Stimulated activated CD4-positive, alpha-beta T cell treated with anti-CD3 and anti-CD28 coated beads, Interleukin-4, amount 100 ng/mL, for 24 hours (primary cell): ENCODE measurements around the gene TRPT1.

ENCODE experiments used
- DNase-seq: peaks from one replicate; pipeline ENCODE4 v3.0.0-alpha.2; 2020

The TRPT1 gene

DNA sequence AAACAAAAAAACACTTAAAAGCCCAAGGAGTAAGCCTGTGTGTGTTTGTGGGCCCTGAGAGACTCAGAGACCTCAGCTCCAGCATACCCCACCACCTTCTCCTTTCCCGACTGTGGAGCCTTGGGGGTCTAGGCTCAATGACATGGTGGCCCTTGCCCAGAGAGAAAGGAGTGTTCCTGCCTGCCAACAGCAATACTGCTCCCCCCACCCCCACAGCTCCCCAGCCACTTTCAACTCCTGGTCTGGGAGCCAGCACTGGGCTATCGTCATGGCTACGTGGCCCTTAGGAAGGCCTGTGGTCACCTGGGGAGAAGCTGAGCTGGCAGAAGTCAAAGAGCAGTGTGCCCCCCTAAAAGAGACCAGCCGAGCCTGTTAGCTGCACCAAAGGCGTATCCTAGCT lies 18.1 kb upstream of the TRPT1 start:
- DNase-seq: no peak

DNA sequence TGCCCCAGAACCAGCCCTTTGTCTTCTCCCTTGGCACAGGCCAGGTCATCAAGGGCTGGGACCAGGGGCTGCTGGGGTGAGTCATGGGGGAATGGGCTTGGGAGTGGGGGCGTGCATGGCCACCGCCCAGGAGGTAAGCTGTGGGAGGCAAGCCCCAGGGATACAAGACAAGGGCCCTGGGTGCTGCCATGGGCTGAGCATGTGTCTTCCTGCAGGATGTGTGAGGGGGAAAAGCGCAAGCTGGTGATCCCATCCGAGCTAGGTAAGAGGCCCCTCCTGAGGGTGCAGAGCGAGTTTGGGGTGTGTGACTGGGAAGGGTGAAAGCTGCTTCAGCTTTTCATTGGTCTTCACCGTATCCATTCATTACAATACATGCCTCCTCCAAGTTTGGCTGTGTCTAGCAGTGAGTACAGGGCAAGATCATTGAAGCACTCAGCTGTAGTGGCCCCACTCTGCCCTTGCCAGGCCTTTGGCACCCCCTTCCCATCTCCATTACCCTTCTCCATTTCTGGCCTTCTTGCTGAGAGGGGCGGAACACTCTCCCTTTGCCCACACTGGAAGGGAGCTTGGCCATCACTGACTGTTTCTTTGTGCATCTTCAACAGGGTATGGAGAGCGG lies 17.4 kb upstream of the TRPT1 start:
- DNase-seq: no peak

DNA sequence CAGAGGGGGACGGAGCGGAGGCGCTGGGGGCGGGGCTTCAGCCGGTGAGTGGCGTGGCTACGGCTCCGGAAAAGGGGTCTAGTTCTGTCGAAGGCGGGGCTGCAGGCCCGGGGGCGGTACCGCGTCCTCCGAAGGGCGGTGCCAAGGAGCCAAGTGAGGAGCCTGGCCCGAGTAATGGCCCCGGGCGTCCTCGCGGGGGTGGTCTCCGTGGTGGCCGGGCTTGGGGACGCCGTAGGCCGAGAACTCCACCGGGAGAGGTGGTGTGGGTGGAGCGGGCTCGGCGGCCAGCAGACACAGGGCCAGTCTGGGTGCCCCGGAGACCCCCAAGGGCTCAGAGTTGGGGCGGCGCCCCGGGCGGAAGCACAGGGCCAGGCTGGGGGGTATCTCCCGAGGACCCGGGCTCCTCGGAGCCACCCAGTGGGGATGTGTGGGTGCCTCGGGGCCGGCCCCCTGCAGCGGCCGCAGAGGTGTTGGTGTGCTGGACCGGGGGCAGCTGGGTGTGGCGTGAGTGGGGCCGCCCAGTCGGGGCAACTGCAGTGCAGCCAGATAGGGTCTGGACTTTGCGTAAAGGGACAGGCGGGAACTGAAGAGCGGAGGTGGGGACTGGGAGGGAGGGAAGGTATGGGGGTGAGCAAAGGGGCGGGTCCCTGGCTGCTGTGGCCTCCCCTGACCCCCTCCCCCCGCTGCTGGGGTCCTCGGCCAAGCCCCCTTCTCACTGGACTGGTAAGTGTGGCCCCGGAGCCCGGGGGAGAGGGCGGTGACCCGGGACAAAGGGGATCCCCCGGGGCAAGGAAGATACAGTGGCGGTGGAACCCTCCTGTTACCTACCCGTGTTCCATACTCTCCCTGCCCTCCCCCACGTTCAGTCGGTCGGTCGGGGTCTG lies 15.7 kb upstream of the TRPT1 start:
- DNase-seq: no peak

DNA sequence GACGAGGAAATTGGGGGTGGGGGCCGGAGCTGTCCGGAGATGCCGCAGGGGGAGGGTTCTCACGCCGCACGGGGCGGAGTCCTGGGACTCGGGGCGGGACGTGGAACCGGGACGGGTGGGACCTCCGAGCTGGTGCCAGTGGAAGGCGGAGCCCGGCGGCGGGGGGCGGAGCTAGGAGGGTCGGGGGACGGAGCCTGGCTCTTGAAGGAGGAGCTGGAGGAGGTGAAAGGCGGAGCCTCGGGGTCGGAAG lies 15.2 kb upstream of the TRPT1 start:
- DNase-seq: peak; percentile 100

DNA sequence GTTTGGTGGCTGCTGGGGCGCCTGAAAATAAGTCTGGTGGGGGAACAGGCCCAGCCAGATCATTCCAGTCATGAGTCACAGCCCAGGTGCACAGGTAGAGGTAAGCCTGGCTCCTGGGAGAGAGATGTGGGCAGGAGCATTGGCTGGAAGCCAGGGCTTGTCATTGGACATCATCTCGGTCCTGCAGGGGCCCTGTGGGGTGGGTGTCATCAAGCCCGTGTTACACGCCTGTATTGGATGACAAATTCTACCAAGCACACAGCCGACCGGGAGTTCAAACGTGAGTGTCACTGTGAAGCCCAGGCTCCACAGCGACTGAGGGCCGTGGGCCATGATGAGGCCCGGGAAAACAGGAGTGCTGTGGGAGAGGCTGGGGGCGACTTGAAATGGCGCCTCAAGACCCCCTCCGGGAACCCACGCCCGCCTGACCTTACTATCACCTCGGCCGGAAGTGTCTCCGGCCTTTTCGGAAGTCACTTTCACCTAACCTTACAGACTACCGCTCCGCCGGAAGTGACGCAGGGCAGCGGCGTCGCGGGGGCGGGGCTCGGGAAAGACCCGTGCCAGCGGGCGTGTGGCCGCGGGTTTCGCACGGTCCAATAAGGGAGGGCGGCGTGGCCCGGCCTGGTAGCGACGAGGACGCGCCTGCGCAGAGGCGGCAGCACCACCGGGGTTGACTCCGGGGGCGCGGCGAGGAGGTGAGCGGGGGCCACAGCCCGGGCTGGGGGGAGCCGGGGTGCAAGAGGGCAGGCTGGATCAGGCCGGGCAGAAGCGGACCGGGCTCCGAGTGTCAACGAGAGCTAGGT lies 14.7 kb upstream of the TRPT1 start, which contains the start of gene FKBP2:
Gene FKBP2 (plus strand): TSS at position 661 of the 806 bp plus-strand sequence. CDS start 1,293 bp downstream, outside the sequence.
- peak; percentile 98 for DNase-seq

DNA sequence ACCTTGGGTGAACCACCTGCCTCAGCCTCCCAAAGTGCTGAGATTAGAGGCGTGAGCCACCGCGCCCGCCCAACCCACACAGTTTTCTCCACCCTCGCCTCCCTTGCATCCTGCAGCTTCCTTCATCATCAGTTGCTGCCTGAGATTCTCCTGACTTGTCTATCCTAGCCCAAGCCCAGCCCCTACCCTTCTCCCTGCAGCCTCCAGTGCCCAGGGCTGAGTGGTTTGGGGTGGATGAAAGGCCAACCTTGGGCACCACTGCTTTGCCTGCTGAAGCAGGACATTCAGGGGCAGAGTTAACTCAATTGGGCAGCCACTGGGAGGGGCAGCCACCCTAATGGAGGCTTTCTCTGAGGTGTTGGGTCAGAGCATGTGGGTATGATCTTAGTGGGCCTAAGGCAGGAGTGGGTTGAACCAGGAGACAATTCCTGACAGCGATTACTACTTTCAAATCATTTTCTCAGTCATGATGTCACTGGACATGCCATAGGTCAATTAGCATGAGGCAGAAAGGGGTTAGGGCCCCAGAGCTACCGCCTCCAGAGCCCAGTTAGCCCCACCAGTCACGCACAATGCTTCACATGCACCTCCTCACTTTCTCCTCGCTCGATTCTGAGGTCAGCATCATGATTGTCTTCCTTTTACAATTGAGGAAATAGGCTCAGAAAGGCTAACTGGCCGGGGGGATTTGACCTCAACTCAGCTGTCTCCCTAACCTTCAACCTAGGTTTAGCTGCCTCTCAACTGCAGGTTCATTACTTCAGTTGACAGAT lies 13.9 kb upstream of the TRPT1 start:
- no peak for DNase-seq

DNA sequence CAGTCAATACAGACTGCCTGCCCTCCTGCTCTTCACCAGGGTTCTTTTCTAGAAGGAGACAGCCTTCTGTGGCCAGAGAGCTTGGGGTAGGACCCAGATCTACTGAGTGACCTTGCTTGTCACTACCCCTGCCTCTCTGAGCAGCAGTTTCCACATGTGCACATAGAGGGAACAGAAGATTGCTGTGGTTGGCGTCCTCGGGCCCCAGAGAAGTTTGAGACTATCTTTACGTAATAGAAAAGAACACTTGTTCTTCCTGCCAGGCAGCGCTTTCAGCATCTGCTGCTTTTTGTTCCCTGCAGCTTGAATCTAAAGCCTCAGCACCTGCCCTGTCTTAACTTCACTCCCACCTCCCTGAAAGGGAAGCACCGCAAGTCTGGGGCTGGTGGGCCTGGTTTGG lies 13.0 kb upstream of the TRPT1 start:
- DNase-seq: no peak

DNA sequence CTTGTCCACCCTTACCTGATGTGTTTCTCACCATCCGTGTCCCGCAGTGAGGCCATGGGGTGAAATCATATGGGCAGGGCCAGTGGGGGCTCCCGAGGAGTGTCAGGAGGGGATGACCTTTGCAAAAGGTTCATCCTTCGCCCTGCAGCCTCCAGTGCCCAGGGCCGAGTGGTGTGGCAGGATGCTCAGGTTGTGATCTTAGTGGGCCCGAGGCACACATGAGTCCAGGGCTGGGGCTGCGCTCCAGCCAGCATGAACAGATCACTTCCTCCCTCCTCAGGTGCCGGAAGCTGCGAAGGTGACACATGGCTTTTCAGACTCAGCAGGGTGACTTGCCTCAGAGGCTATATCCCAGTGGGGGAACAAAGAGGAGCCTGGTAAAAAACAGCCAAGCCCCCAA lies 12.1 kb upstream of the TRPT1 start:
- DNase-seq: no peak

DNA sequence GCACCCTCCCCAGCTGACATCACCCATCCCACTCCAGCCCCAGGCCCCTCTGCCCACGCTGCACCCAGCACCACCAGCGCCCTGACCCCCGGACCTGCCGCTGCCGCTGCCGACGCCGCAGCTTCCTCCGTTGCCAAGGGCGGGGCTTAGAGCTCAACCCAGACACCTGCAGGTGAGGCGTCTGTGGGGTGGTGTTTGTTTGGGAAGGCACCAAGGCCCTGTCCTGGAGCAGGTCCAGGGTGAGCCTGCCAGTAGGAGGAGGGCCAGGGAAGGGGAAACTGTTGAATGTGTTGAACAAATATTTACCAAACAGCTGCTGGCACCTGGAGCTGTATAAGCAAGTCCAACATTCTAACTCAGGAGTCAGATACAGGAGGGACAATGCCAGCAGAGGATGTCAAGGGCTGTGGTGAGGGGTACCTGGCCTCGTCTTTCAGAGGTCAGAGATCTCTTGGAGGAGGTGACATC lies 11.5 kb upstream of the TRPT1 start:
- no peak for DNase-seq

DNA sequence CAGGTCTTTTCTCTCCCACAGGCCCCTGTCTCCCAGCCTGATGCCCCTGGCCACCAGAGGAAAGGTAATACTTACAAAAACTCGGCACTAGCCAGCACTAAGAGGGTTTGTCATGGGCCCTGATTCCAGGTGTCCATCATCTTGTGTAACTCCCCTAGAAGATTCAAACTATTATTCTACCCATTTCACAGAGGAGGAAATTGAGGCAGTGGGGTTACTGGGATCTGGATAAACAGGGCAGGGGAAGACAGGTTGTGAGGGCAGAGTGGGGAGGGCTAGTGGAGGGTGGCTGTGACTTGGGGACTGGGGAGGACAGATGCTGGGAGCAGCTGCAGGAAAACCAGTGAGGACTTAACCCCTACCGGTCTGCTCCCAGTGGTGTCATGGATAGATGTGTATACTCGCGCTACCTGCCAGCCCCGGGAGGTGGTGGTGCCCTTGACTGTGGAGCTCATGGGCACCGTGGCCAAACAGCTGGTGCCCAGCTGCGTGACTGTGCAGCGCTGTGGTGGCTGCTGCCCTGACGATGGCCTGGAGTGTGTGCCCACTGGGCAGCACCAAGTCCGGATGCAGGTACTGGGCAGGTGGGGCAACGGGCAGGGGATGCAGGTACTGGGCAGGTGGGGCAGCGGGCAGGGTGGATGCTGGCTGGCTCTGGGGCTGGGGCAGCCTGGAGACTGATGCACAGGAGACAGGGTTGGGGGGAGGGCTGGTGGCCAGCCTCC lies 9.6 kb upstream of the TRPT1 start:
- no peak for DNase-seq

DNA sequence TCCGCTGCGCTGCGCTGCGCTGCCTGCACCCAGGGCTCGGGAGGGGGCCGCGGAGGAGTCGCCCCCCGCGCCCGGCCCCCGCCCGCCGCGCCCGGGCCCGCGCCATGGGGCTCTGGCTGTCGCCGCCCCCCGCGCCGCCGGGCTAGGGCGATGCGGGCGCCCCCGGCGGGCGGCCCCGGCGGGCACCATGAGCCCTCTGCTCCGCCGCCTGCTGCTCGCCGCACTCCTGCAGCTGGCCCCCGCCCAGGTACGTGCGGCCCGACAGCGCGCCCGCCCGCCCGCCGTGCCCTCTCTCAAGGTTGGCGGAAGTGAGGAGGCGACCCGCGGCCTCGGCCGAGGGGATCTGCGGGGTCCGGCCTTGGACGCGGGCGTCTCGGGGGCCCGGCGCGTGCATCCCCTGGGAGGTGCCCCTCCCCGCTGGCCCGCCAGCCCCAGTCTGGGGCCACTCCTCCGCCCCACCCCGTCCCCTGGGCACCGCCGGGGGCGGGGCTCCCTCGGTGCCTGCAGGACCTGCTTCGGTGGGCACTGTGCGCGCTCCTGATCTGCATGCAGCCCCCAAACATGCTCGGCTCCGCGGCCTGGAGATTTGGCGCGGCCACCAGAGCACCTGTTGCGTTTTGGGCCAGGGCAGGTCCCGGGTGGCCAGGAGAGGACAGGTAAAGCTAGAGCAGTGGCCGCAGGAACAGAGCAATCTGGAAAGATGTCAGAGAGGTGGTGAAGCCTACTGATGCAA lies 8.8 kb upstream of the TRPT1 start:
- DNase-seq: no peak

DNA sequence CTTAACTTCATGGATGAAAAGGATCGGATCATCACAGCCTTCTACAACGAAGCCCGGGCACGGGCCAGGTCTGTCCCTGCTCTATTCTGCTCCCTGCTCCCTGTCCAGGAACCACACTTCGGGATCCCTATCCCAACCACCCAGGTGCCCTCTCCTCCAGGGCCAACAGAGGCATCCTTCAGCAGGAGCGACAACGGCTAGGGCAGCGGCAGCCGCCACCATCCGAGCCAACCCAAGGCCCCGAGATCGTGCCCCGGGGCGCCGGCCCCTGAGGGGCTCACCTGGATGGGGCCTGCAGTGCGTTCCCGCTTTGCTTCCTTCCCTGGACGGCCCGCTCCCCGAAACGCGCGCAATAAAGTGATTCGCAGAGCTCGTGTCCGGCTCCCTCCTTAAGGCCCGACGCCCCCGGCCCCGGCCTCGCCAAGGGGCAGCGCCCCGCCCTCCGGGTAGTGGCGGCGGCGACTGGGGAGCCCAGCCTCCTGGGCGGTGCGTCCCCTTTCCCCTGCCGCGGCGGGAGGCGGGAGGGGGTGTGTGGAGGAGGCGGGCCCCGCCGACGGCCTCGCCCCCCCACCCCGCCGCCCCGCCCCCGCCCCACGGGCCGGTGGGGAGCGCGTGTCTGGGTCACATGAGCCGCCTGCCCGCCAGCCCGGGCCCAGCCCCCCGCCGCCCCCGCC lies 8.1 kb upstream of the TRPT1 start, which contains the start of gene VEGFB:
Gene VEGFB (plus strand): TSS at position 672 of the 674 bp plus-strand sequence. CDS start 250 bp downstream, outside the sequence.
- DNase-seq: peak; percentile 64

DNA sequence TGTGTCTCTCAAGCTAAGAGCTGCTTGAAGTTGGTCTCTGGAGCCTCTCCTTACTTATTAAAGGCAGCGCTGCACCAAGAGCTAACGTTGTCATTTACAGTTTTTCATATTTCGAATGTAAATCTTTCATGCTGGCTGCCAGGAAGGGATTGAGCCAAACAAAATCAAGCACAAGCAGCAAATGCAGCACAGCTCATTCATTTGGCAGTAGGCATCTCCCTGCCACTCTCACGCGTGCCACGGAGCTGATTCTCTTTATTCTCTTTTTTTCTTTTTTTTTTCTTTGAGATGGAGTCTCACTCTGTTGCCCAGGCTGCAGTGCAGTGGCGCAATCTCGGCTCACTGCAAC lies 7.0 kb upstream of the TRPT1 start:
- DNase-seq: no peak

DNA sequence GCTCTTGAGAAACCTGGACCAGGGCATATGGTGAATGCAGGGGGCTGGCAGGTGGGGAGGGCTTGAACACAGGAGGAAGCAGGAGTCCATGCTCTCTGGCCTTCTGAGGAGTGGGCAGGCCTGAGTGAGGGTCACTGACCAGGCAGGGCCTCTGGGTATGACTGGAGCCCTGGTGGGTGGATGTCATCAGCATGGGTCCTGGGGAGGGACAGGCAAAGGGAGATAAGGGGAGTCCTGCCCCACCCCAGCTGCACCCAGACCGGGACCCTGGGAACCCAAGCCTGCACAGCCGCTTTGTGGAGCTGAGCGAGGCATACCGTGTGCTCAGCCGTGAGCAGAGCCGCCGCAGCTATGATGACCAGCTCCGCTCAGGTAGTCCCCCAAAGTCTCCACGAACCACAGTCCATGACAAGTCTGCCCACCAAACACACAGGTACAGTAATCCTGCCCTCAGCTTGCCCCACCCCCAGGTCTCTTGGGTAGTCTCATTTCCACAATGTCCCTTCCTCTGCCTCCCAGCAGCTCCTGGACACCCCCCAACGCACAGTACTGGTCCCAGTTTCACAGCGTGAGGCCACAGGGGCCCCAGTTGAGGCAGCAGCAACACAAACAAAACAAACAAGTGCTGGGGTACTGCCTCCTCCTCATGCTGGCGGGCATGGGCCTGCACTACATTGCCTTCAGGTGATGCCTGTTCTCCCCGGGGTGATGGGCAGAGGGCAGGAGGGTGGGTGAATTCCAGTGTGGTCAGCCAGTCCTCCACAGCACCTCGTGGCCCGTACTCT lies 6.4 kb upstream of the TRPT1 start:
- DNase-seq: no peak

DNA sequence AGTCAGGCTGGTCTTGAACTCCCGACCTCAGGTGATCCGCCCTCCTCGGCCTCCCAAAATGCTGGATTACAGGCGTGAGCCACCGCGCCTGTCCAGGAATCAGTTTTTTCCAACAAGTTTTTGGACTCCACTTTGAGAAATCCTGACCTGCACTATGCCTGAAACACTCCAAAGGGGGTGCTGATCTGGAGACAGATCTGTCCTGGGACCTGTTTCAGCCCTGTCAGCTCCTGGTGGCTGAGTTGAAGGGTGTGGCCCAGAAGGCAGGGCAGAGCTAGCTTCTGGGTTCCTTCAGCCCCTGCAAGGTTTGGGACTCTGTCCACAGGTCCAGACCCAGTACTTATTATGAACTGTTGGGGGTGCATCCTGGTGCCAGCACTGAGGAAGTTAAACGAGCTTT lies 5.6 kb upstream of the TRPT1 start:
- no peak for DNase-seq

DNA sequence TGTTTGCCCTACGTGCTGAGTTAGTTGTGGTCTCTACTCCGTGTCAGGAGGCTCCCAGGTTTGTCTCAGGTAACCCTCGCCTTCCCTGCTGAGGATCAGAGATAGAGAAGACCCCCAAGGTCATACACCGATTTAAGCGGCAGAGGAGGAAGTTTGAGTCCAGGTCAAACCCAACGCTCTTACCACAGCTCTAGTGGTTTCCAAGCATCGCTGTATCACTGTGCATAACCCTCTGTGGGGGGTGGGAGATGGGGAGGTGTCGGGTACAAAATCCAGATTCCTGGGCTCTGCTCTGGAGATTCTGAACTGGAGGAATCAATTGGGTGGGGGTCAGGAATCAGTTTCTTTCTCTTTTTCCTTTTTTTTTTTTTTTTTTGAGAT lies 5.0 kb upstream of the TRPT1 start:
- DNase-seq: no peak

DNA sequence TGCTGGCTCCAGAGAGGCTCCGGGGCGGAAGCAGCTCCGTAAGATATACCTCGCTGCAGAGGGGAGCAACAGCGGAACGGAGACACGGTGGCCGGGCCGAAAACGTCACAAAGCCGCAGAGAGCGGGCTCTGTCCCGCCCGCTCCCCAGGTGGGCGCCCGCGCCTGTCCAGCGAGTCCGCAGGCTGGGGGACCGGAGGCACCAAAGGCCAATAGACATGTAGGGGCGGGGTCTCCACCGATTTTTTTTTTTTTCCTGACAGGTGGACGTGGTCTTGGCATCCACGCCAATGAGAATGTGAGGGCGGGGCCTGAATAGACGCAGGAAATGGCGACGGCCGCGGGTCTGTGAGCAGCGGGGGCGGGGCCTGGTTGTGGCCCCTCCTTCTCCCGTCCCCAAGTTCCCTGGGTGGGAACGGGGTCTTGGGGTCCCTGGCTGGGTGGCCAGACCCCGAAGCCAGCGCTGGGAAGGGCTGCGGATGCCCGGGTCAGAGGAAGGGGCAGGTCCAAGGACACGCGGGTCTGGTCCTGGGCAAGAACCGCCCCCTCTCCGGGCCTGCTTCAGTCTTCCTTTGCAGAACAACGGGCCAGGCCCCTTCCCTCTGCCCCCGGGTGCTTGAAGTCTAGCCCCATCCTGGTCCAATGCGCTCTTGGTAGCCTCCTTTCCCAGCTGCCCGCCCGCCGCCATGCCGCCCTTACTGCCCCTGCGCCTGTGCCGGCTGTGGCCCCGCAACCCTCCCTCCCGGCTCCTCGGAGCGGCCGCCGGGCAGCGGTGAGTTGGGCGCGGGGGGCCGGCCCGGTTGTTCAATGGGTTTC lies 4.4 kb upstream of the TRPT1 start, which contains the start of gene DNAJC4:
Gene DNAJC4 (plus strand): TSS at position 378 of the 814 bp plus-strand sequence. CDS start 307 bp downstream, at position 685.
- DNase-seq: peak; percentile 91

DNA sequence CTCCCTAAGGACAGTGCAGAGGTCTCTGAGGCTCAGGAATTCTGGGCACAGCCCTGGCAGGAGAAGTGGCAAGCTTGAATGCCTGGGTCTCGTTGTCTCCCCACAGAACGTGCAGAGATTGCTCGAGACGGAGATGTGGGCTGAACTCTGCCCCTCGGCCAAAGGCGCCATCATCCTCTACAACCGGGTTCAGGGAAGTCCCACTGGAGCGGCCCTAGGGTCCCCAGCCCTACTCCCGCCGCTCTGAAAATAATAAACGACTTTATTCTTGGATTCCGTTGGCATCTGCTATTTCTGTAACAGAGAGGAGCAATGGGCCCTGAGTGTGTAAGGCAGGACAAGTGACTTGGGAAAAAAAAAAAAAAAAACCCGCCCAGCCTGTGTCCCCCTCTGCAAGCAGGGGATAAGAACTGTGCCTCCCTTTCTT lies 3.8 kb upstream of the TRPT1 start:
- no peak for DNase-seq
